Naive thymus-derived CD4-positive, alpha-beta T cell (primary cell): ENCODE data around the gene RPP25. TPM values are rescaled to one million over a fixed set of nuclear protein-coding genes. Genes with fewer than 3 reads are reported as not detected.
A peak's percentile ranks its signal among the peaks of the same experiment; 100 is the strongest.

ENCODE experiments used
- ATAC-seq: fragments of 150-1000 bp; cut with Tn5 transposase; 2 replicates; pipeline ENCODE4 v1.10.0; 2021; ENCODE audit warnings: mild to moderate bottlenecking, moderate library complexity
- CTCF ChIA-PET: fragments of 350-600 bp; sonication (Branson Sonifier 250); formaldehyde crosslinking; loops from one replicate; lab custom pipeline; 2021; ENCODE audit warnings: antibody characterized with exemption; lab: Charles Lee
- POLR2A ChIA-PET: fragments of 350-600 bp; sonication (Branson Sonifier 250); formaldehyde crosslinking; loops from one replicate; lab custom pipeline; 2021; ENCODE audit warnings: antibody characterized with exemption, inconsistent platforms; lab: Charles Lee
- DNase-seq, 9 donors: peaks; one replicate each; pipeline versions ENCODE4 v3.0.0 to v3.0.0-alpha.2; 2020 to 2022; ENCODE audit warnings: mixed read lengths in 1 of 9
- H3K27ac ChIP-seq: one replicate; pipeline ENCODE4 v1.7.0; 2013; ENCODE audit warnings: mild to moderate bottlenecking, low read depth, low read length, moderate library complexity
- H3K27me3 ChIP-seq, 2 donors: one replicate each; pipeline ENCODE4 v1.7.0; 2013; ENCODE audit warnings: low read length in 2 of 2, mild to moderate bottlenecking in 2 of 2, moderate library complexity in 2 of 2; ENCODE audit not compliant: control insufficient read depth in 2 of 2, insufficient read depth in 2 of 2
- H3K36me3 ChIP-seq, 3 experiments: 1 replicate in 2 of 3; 2 replicates in 1 of 3; pipeline ENCODE4 v1.7.0; 2013; ENCODE audit warnings: low read length in 3 of 3, mild to moderate bottlenecking in 3 of 3, moderate library complexity in 1 of 3; ENCODE audit not compliant: insufficient read depth in 3 of 3, control insufficient read depth in 2 of 3
- H3K4me1 ChIP-seq, 2 donors: one replicate each; pipeline ENCODE4 v1.7.0; 2013; ENCODE audit warnings: low read length in 2 of 2, mild to moderate bottlenecking in 2 of 2, moderate library complexity in 1 of 2; ENCODE audit not compliant: control insufficient read depth in 2 of 2, insufficient read depth in 2 of 2
- H3K4me3 ChIP-seq: 2 replicates; pipeline ENCODE4 v1.7.0; 2013; ENCODE audit warnings: mild to moderate bottlenecking, low read length
- H3K9me3 ChIP-seq, 3 experiments: 1 replicate in 2 of 3; 2 replicates in 1 of 3; pipeline ENCODE4 v1.7.0; 2013; ENCODE audit warnings: low read length in 3 of 3; ENCODE audit not compliant: control insufficient read depth in 2 of 3
- H3K27ac Mint-ChIP-seq, 9 donors: one replicate each; pipeline ENCODE4 v1.8.0; 2020 to 2022; ENCODE audit warnings: mixed read lengths in 9 of 9, mild to moderate bottlenecking in 8 of 9, moderate library complexity in 5 of 9, inconsistent platforms in 2 of 9
- H3K27me3 Mint-ChIP-seq, 5 donors: one replicate each; pipeline ENCODE4 v1.8.0; 2021 to 2022; ENCODE audit warnings: mixed read lengths in 5 of 5, mild to moderate bottlenecking in 1 of 5
- H3K36me3 Mint-ChIP-seq, 5 donors: one replicate each; pipeline ENCODE4 v1.8.0; 2020 to 2022; ENCODE audit warnings: mixed read lengths in 5 of 5, mild to moderate bottlenecking in 3 of 5, inconsistent platforms in 1 of 5
- H3K4me1 Mint-ChIP-seq, 7 donors: one replicate each; pipeline ENCODE4 v1.8.0; 2020 to 2022; ENCODE audit warnings: mixed read lengths in 7 of 7, mild to moderate bottlenecking in 3 of 7, inconsistent platforms in 1 of 7
- H3K4me3 Mint-ChIP-seq, 10 donors: one replicate each; pipeline ENCODE4 v1.8.0; 2020 to 2022; ENCODE audit warnings: mild to moderate bottlenecking in 10 of 10, mixed read lengths in 10 of 10, moderate library complexity in 6 of 10, inconsistent platforms in 2 of 10
- H3K9me3 Mint-ChIP-seq, 11 donors: one replicate each; pipeline ENCODE4 v1.8.0; 2020 to 2022; ENCODE audit warnings: mixed read lengths in 11 of 11, mild to moderate bottlenecking in 4 of 11, inconsistent platforms in 1 of 11, moderate library complexity in 1 of 11
- intact Hi-C, 2 donors: fragments of 100-400 bp; cut with micrococcal nuclease; formaldehyde crosslinking; loops; one replicate each; pipeline ENCODE4 v1.15.1; 2023
- polyA plus RNA-seq, 2 donors: library from polyadenylated mRNA; unstranded; fragments of 300-500 nt; fragmentation: Illumina TruSeq; gene quantifications; one replicate each; pipeline ENCODE4 v1.2.3, GENCODE V29; 2021
- total RNA-seq, 6 experiments: library from RNA in 5 of 6; stranded (reverse) in 5 of 6; gene quantifications; 1 replicate in 5 of 6; 2 replicates in 1 of 6; pipeline ENCODE4 v1.2.3 and lab custom pipeline; 2021 to 2026

Gene RPP25
- total and polyA plus RNA-seq, 7 experiments from 2014 or later: 0.95 to 5.8 (median 3.5) TPM

DNA sequence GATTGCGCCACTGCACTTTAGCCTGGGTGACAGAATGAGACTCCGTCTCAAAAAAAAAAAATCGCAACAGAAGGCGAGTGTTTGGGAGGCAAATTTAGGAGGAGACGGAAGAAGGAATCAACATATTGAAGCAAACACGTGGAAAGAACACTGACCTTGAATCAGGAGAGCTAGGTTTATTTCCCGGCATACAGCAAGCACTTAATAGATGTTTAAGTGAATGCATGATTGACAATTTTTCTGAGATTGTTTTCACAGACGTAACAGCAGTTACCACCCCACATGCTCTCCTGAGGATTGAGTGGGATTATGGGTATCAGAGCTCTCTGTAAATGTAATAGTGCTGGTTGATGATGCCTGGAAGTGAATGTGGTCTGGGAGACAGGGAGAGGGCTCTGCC lies 5.6 kb upstream of the RPP25 start:
- no peaks in the 10 kb centered on the region for H3K9me3 ChIP-seq
- Mint-ChIP-seq H3K4me1 (peaks cover 12 to 26% (median 22%) of the 10 kb centered on the region in 7 donors), H3K4me3 (no peak overlapping the region), H3K27me3 (peaks cover 25 to 54% (median 27%) of the 10 kb centered on the region in 5 donors), H3K9me3 (peaks cover 0 to 1% (median 0%) of the 10 kb centered on the region in 11 donors), H3K27ac (no peak overlapping the region), H3K36me3 (peaks cover 0 to 2% (median 0%) of the 10 kb centered on the region in 5 donors)
- DNase-seq (no peak), ATAC-seq (no peak)
- intact Hi-C loops: no loop called here
- peaks cover 8 to 10% of the 10 kb centered on the region in 2 donors for H3K27me3 ChIP-seq
- ChIA-PET CTCF (interaction anchor here (0.6 to 0.7 kb wide), 2 partner anchors 51 to 1221 kb away, joined by 3 read pairs; no protein-coding TSS in a partner anchor), POLR2A (no interaction called here)
- no peaks in the 10 kb centered on the region for H3K36me3 ChIP-seq
- H3K4me3 ChIP-seq: no peak overlapping the region
- H3K4me1 ChIP-seq: peaks cover 11 to 17% of the 10 kb centered on the region in 2 donors
- no peak overlapping the region for H3K27ac ChIP-seq

DNA sequence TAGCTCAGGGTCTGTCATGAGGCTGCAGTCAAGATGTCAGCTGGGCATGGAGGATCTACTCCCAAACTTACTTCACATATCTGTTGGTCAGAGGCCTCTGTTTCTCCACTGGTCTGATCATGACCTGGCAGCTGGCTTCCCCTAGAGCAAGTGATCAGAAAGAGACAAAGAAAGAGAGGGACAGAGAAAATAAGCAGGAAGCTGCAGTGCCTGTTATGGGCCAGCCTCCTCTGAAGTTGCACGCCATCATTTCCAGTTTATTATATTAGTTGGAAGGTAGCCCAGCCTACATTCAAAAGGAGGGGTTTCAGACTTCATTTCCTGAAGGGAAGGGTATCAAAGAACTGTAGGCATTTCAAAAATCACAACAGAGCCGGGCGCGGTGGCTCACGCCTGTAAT lies 5.0 kb upstream of the RPP25 start:
- DNase-seq: no peak
- H3K4me3 ChIP-seq: no peak overlapping the region
- Mint-ChIP-seq H3K27ac (no peak overlapping the region), H3K9me3 (peaks cover 0 to 1% (median 0%) of the 10 kb centered on the region in 11 donors), H3K27me3 (peaks cover 25 to 54% (median 27%) of the 10 kb centered on the region in 5 donors), H3K4me3 (no peak overlapping the region), H3K36me3 (peaks cover 0 to 2% (median 0%) of the 10 kb centered on the region in 5 donors), H3K4me1 (peaks cover 12 to 30% (median 23%) of the 10 kb centered on the region in 7 donors)
- no peaks in the 10 kb centered on the region for H3K36me3 ChIP-seq
- intact Hi-C loops: no loop called here
- peaks cover 9 to 10% of the 10 kb centered on the region in 2 donors for H3K27me3 ChIP-seq
- POLR2A ChIA-PET: no interaction called here
- H3K27ac ChIP-seq: no peak overlapping the region
- H3K9me3 ChIP-seq: no peaks in the 10 kb centered on the region
- peaks cover 11 to 17% of the 10 kb centered on the region in 2 donors for H3K4me1 ChIP-seq
- ATAC-seq: no peak
- CTCF ChIA-PET: interaction anchor here (0.7 kb wide), 1 partner anchor 51 kb away, joined by 3 read pairs; no protein-coding TSS in a partner anchor

DNA sequence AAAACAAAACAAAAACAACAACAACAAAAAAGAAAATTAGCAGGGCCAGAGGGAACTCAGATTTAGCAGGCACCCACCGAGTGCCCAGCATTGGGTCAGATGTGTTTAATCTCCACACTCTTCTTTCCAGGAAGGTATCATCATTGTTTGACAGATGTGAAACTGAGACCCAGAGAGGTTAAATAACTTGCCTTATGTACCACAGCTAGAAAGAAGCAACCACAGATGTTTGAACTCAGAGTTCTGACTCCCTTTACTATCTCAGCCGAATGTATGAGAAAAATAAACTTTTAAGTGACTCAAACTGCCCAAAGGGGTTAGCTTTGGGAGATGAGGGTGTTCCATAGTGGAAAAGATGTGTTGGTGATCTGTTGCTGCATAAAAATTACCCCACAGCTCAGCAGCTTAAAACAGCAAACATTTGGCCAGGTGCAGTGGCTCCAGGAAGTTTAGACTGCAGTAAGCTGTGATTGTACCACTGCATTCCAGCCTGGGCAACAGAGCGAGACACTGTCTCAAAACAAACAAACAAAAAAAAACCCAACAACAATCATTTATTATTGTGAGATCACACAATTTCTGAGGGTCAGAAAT lies 4.5 kb upstream of the RPP25 start:
- peaks cover 11 to 17% of the 10 kb centered on the region in 2 donors for H3K4me1 ChIP-seq
- H3K4me1 Mint-ChIP-seq: peaks cover 12 to 30% (median 23%) of the 10 kb centered on the region in 7 donors
- no peak for ATAC-seq
- H3K27ac ChIP-seq: no peak overlapping the region
- DNase-seq: no peak
- H3K4me3 ChIP-seq: no peak overlapping the region
- H3K36me3 ChIP-seq: no peaks in the 10 kb centered on the region
- no peaks in the 10 kb centered on the region for H3K9me3 ChIP-seq
- no peak overlapping the region for H3K27ac Mint-ChIP-seq
- intact Hi-C loops: no loop called here
- CTCF ChIA-PET: no interaction called here
- peaks cover 0 to 2% (median 0%) of the 10 kb centered on the region in 5 donors for H3K36me3 Mint-ChIP-seq
- H3K4me3 Mint-ChIP-seq: no peak overlapping the region
- POLR2A ChIA-PET: no interaction called here
- peaks cover 25 to 54% (median 27%) of the 10 kb centered on the region in 5 donors for H3K27me3 Mint-ChIP-seq
- peaks cover 0 to 1% (median 0%) of the 10 kb centered on the region in 11 donors for H3K9me3 Mint-ChIP-seq
- H3K27me3 ChIP-seq: peaks cover 9 to 10% of the 10 kb centered on the region in 2 donors

- Mint-ChIP-seq H3K36me3 (peaks cover 0 to 2% (median 0%) of the 10 kb centered on the region in 5 donors), H3K27me3 (peaks cover 25 to 56% (median 27%) of the 10 kb centered on the region in 5 donors)
Measured at GRCh38 chr15:74960286-74960685, 3.7 kb upstream of the RPP25 start.

DNA sequence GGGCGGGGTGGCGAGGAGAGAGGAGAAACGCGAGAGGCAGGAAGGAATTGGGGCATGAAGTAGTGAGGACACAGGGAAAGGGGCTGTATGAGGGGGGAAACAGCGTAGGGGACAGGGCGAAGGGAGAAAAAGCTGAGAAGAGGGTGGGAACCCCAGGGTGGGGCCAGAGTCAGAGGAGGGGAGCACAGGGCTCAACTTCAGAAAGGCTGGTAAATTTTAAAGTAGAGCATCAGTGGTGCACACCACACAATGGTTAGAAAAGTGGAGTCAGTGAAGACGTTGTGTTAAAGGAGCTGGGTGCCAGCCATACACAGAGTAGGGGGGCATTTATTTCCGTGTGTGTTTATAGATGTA lies 3.0 kb upstream of the RPP25 start:
- POLR2A ChIA-PET: interaction anchor here (1.0 kb wide), 1 partner anchor 343 kb away, joined by 3 read pairs; no protein-coding TSS in a partner anchor
- Mint-ChIP-seq H3K27me3 (peaks cover 25 to 56% (median 27%) of the 10 kb centered on the region in 5 donors), H3K9me3 (peaks cover 0 to 1% (median 0%) of the 10 kb centered on the region in 11 donors), H3K4me1 (peaks cover 14 to 40% (median 31%) of the 10 kb centered on the region in 7 donors), H3K4me3 (peak overlapping the region in 5 of 10 donors; percentile 13 to 81 (median 61)), H3K27ac (no peak overlapping the region), H3K36me3 (peaks cover 0 to 2% (median 0%) of the 10 kb centered on the region in 5 donors)
- ATAC-seq: no peak
- Histone ChIP-seq H3K4me3 (no peak overlapping the region), H3K27me3 (peaks cover 9 to 10% of the 10 kb centered on the region in 2 donors), H3K4me1 (peaks cover 17 to 23% of the 10 kb centered on the region in 2 donors), H3K9me3 (no peaks in the 10 kb centered on the region), H3K27ac (no peak overlapping the region), H3K36me3 (no peaks in the 10 kb centered on the region)
- intact Hi-C loops: loop anchor here in 1 of 2 donors (10.0 kb wide), 1 partner anchor 495 kb away; the partner anchor contains the start of gene UBL7
- CTCF ChIA-PET: no interaction called here
- no peak for DNase-seq

More at GRCh38 chr15:74960286-74960685, 3.7 kb upstream of the RPP25 start:
- DNase-seq (no peak), ATAC-seq (no peak)
- peaks cover 14 to 35% (median 27%) of the 10 kb centered on the region in 7 donors for H3K4me1 Mint-ChIP-seq
- no peak overlapping the region for H3K4me3 ChIP-seq
- H3K4me1 ChIP-seq: peaks cover 17 to 23% of the 10 kb centered on the region in 2 donors
- no peaks in the 10 kb centered on the region for H3K9me3 ChIP-seq
- no peaks in the 10 kb centered on the region for H3K36me3 ChIP-seq
- ChIA-PET CTCF (interaction anchor here (0.7 kb wide), 1 partner anchor 177 kb away, joined by 3 read pairs; no protein-coding TSS in a partner anchor), POLR2A (interaction anchor here (1.0 kb wide), 1 partner anchor 344 kb away, joined by 3 read pairs; no protein-coding TSS in a partner anchor)
- peaks cover 9 to 10% of the 10 kb centered on the region in 2 donors for H3K27me3 ChIP-seq
- peaks cover 0 to 1% (median 0%) of the 10 kb centered on the region in 11 donors for H3K9me3 Mint-ChIP-seq
- no peak overlapping the region for H3K4me3 Mint-ChIP-seq
- intact Hi-C loops: no loop called here
- H3K27ac ChIP-seq: no peak overlapping the region
- no peak overlapping the region for H3K27ac Mint-ChIP-seq

- peaks cover 0 to 1% (median 0%) of the 10 kb centered on the region in 11 donors for H3K9me3 Mint-ChIP-seq
- intact Hi-C loops: loop anchor here in 1 of 2 donors (10.0 kb wide), 1 partner anchor 494 kb away; the partner anchor contains the start of gene UBL7
- ATAC-seq (no peak), DNase-seq (no peak)
- peaks cover 0 to 2% (median 0%) of the 10 kb centered on the region in 5 donors for H3K36me3 Mint-ChIP-seq
- Histone ChIP-seq H3K4me3 (no peak overlapping the region), H3K27ac (no peak overlapping the region), H3K9me3 (no peaks in the 10 kb centered on the region), H3K36me3 (no peaks in the 10 kb centered on the region), H3K4me1 (peaks cover 17 to 23% of the 10 kb centered on the region in 2 donors), H3K27me3 (peaks cover 9 to 10% of the 10 kb centered on the region in 2 donors)
- H3K4me1 Mint-ChIP-seq: peaks cover 14 to 40% (median 31%) of the 10 kb centered on the region in 7 donors
- H3K27me3 Mint-ChIP-seq: peaks cover 25 to 56% (median 27%) of the 10 kb centered on the region in 5 donors
- H3K27ac Mint-ChIP-seq: no peak overlapping the region
- ChIA-PET CTCF (interaction anchor here (1.0 kb wide), 1 partner anchor 12 kb away, joined by 3 read pairs; no protein-coding TSS in a partner anchor), POLR2A (interaction anchor here (0.8 to 1.0 kb wide), 2 partner anchors 16 to 343 kb away, joined by 3 read pairs; no protein-coding TSS in a partner anchor)
- peak overlapping the region; percentile 48 to 81 (median 67) for H3K4me3 Mint-ChIP-seq
Measured at GRCh38 chr15:74958908-74959585, 2.5 kb upstream of the RPP25 start.
